Stimulated activated CD8-positive, alpha-beta memory T cell treated with anti-CD3 and anti-CD28 coated beads, Interleukin-4, amount 100 ng/mL, for 24 hours (primary cell): ENCODE data around the gene PTPRR.

Experiments used
- DNase-seq: peaks from one replicate; pipeline ENCODE4 v3.0.0-alpha.2; 2020; ENCODE audit warnings: low read depth

Gene PTPRR

GRCh38 chr12:70920251-70920851 is at the start of gene PTPRR:
PTPRR (minus strand) TSS chr12:70920738; CDS start chr12:70920390, 348 bp downstream.
- no peak for DNase-seq

GRCh38 chr12:70966996-70967790 is 46.7 kb upstream of the PTPRR start:
- no peak for DNase-seq

GRCh38 chr12:70966046-70966445 is 45.5 kb upstream of the PTPRR start:
- DNase-seq: no peak

GRCh38 chr12:70964867-70965510 is 44.5 kb upstream of the PTPRR start:
- no peak for DNase-seq

- no peak for DNase-seq
Measured at GRCh38 chr12:70963081-70963660, 42.6 kb upstream of the PTPRR start.

- DNase-seq: no peak
Measured at GRCh38 chr12:70962226-70962794, 41.8 kb upstream of the PTPRR start.

GRCh38 chr12:70960484-70960883 is 39.9 kb upstream of the PTPRR start:
- DNase-seq: no peak

GRCh38 chr12:70955415-70955814 is 34.9 kb upstream of the PTPRR start:
- no peak for DNase-seq

DNA sequence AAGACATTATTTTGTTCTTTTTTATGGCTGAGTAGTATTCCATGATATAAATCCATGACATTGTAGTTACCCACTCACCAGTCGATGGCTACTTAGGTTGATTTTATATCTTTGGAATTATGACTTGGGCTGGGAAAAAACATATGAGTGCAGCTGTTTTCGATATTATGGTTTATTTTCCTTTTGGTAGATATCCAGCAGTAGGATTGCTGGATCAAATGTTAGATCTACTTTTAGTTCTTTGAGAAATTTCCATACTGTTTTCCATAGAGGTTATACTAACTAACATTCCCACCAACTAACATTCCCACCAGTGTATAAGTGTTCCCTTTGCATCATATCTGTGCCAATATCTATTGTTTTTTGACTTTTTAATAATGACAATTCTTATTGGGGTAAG is 29.9 kb upstream of the PTPRR start:
- DNase-seq: no peak

GRCh38 chr12:70948976-70949336 is 28.4 kb upstream of the PTPRR start:
- no peak for DNase-seq

GRCh38 chr12:70948236-70948975 is 27.9 kb upstream of the PTPRR start:
- DNase-seq: no peak

GRCh38 chr12:70936203-70936813 is 15.8 kb upstream of the PTPRR start:
- DNase-seq: no peak

DNA sequence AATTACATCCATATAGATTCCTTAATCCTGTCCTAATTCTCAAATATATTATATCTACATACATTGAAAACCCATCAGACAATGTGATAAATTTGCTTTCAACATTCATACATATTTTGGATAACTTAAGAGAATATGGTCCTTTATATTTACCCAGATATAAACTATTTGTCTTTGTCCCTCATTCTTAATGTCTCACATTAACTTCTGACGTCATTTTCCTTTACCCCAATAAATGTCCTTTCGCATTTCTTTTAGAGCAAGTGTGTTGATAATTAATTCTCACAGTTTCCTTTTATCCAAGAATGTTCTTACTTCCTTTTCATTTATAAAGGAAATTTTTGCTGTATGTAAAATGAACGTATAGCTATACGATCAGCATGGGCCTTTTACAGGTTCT is 12.6 kb upstream of the PTPRR start:
- DNase-seq: no peak

DNA sequence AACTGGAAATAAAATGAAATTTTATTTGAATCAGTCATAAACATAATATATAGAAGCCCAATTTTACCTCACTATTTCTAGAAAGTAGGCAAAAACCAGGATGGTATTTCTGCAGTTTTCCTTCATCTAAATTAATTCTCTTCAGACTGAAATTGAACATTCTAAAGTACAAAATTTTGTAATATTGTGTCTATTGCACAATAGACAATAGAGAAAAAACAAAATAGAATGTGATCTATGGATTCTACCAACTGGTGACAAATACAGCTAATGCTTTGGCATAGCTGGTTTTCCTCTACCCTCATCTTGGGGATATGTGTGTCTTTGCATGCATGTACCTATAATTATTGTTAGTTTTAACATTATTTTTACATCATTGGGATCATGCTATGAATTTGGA is 8.5 kb upstream of the PTPRR start:
- no peak for DNase-seq

- no peak for DNase-seq
Measured at GRCh38 chr12:70928071-70928470, 7.5 kb upstream of the PTPRR start.

DNA sequence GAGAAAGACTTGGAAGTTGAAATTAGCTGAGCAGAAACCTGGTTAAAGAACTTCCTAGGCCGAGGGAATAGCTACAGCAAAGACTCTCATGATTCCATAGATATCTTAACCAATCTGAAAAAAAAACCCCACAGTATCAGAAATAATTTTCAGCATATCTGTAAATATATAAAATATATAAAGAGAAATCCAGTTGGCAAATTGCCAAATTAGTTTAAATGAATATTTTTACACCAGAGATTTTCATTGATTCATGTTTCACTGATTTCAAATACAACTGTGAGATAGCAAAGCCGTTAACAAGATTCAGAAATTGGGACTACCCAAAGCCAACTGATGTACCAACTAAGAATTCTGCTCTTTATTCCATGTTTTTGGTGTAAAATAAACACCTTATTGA is 6.8 kb upstream of the PTPRR start:
- DNase-seq: no peak

DNA sequence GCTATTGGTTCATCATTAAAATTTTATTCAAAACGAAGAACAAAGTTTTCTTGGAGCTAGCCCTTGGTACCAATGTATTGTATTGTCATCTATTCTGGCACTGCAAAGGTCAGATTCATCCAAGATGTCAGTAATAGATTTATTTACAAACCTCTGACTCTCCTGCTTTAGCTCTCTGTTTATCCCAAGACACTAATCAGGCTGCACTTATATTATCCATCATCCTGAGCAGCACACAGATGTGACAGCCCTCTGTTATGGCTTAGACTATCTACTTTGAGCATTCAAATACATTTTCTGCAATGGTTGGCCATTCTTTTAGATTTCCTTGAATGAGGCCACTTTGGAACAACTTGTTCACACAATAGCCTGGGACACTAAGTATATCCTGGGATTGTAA is 5.0 kb upstream of the PTPRR start:
- DNase-seq: no peak

DNA sequence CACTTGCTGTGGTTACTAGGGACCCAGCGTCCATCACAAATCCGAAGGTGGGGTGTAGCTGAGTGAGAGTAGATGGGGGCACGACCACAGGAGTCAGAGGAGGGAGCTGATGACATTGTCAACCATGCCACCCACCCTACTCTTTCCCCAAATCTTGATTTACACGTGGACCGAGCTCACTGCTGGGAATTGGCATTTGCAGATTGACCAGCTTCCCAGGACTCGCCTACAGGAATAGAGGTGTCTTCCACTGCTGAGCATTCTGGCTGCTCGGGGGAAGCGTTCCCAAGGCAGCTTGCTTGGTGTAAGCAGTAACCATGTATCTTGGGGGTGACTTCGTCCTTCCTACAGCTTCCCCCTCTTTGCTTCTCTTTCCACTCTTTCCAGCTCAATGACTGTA is 353 bp upstream of the PTPRR start:
- DNase-seq: no peak

DNA sequence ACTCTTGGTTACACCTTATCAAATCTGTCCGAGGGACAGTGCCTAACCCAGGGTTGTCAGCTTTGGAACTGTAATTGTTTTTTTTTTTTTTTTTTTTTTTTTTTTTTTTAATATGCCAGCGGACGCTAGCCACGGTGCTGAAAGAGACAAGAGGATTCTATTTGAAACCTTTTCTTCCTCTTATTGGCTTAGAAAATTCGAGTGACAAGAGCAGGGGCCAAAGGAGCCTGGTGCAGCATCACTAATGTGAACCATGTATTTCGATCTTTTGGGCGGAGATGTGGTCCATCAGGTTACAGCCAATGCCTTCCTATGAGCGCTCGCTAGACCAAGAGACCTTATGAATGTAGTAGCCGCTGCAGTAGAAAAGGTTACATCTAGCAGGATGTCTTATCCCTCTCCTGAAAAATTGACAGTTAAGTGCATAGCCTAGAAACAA is 922 bp downstream of the PTPRR start:
- DNase-seq: no peak

DNA sequence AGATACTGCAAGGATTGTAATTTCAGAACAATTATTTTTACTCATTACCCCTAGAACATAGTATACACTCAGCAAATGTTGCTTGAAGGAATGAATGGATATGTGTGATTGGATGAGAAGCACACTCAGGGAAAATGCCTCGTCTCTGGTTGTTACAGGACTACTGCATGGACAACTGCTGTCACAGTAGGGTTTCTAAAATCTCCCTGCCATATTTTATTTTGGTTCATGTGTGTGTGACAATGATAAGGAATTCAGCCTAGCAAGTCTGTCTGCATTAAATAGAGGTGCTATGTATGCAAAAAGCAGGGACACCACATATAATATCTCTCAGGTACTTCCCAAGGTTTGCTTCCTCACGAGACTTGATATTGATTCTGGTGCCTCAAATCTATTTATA is 1.4 kb downstream of the PTPRR start:
- no peak for DNase-seq

DNA sequence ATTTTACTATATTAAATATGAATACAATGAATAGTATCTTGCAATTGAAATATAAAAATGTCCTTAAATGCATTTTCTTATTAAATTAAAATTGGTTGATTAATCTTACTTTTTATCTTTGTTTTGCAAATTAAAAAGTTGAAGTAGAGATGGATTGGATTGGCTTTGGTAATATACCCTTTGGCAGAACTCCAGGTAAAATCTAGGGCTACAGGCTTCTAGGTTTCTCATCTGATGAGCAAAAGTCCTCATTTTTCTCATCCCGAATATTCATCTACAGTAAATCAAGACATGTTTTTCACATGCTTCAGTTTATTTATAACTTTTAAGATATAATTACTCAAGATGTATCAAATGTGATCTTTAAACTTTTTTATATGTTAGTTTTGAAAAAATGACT is 2.2 kb downstream of the PTPRR start:
- no peak for DNase-seq

DNA sequence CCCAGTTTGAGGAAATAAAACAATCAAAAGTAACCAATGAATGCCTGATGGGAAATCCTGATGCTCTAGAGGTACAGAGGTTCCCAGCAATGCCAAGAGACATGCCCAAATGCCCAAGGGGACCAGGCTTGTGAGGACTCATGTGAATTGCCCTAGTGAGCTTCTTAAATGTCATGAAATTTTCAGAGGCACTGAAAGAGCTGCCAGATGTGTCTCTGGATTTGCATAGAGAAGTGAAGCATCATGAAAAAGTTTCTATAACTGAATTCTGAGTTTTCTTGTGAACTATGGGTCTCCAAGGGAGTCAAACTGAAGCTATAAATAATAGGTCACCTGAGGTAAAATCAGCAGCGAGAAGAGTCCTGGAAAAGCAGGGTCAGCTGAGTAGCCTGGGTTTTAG is 9.9 kb downstream of the PTPRR start:
- DNase-seq: no peak
